Kidney (tissue), 14 donors: Measurements from ENCODE around the gene WDR73. TPM values are rescaled to one million over a fixed set of nuclear protein-coding genes. Genes with fewer than 3 reads are reported as not detected.

Source experiments
- DNase-seq, 5 donors: peaks; one replicate each; pipeline ENCODE4 v3.0.0-alpha.2; 2013 to 2020
- FAIRE-seq: peaks from 2 replicates; lab custom pipeline; 2012; peaks lifted over from hg19 to GRCh38; lab: Jason Lieb, UNC
- H3K27ac ChIP-seq, 2 donors: one replicate each; pipeline ENCODE4 v1.7.0; 2013; ENCODE audit warnings: low read depth in 2 of 2, low read length in 2 of 2, inconsistent platforms in 1 of 2
- H3K27me3 ChIP-seq: one replicate; pipeline ENCODE4 v1.7.1; 2013; ENCODE audit warnings: low read length, inconsistent platforms; ENCODE audit not compliant: control insufficient read depth, insufficient read depth
- H3K36me3 ChIP-seq, 3 donors: one replicate each; pipeline versions ENCODE4 v1.7.0 to v1.7.1; 2013; ENCODE audit warnings: low read length in 3 of 3, control low read depth in 1 of 3, inconsistent platforms in 1 of 3; ENCODE audit not compliant: insufficient read depth in 3 of 3, control insufficient read depth in 2 of 3
- H3K4me1 ChIP-seq, 3 donors: one replicate each; pipeline versions ENCODE4 v1.7.0 to v1.7.1; 2013; ENCODE audit warnings: low read length in 3 of 3, inconsistent platforms in 1 of 3, low read depth in 1 of 3; ENCODE audit not compliant: control insufficient read depth in 2 of 3, insufficient read depth in 2 of 3
- H3K4me3 ChIP-seq, 3 donors: one replicate each; pipeline versions ENCODE4 v1.7.0 to v1.8.1; 2013; ENCODE audit warnings: low read length in 3 of 3, control low read depth in 1 of 3, inconsistent platforms in 1 of 3
- H3K9ac ChIP-seq, 3 donors: one replicate each; pipeline versions ENCODE4 v1.7.0 to v1.7.1; 2013; ENCODE audit warnings: low read length in 3 of 3, control low read depth in 1 of 3, inconsistent platforms in 1 of 3
- H3K9me3 ChIP-seq, 3 donors: one replicate each; pipeline versions ENCODE4 v1.7.0 to v1.7.1; 2013; ENCODE audit warnings: low read length in 3 of 3, control low read depth in 1 of 3, inconsistent platforms in 1 of 3; ENCODE audit not compliant: control insufficient read depth in 2 of 3, insufficient read depth in 1 of 3
- CTCF ChIP-seq: IDR thresholded peaks from 3 replicates; pipeline ENCODE4 v1.5.1; 2012; ENCODE audit warnings: mild to moderate bottlenecking, moderate library complexity, borderline replicate concordance; ENCODE audit not compliant: insufficient read depth; ENCODE audit errors: extremely low read depth
- intact Hi-C: fragments of 100-400 bp; cut with DNase I; formaldehyde crosslinking; loops from one replicate; pipeline ENCODE4 v1.11.1; 2022
- polyA plus RNA-seq: library from polyadenylated mRNA; stranded (reverse); fragments of 350-450 nt; fragmentation: Illumina TruSeq; extraction: RNeasy Lipid Tissue Mini Kit (QIAGEN cat#74804); gene quantifications from one replicate; pipeline ENCODE4 v1.2.3, GENCODE V29; 2014; ENCODE audit warnings: low read depth, low replicate concordance; ENCODE audit not compliant: insufficient read depth
- total RNA-seq: library from RNA; stranded (reverse); fragmentation: NEBNext Ultra II Directional; extraction: Animal tissue kit (Norgen Biotek cat#: 25700); gene quantifications from one replicate; pipeline ENCODE4 v1.2.1, GENCODE V29; 2021
- donor health status: control.
- donor health status: control.
- donor health status: control.
- donor health status: control.
- donor health status: control.
- donor health status: DM: yes; HTN: yes; CAD: no.
- donor health status: Normal renal cell carcinoma (clear cell type).

WDR73 gene
- total and polyA plus RNA-seq, 2 donors from 2014 or later, result 26.2 to 39.2 TPM

- no peak overlapping the region for H3K4me3 ChIP-seq
- H3K9me3 ChIP-seq, result peaks cover 0 to 17% (median 0%) of the 10 kb centered on the region in 3 donors
- FAIRE-seq (no peak), DNase-seq (peak in 1 of 5 donors; percentile 22)
- no peak overlapping the region for H3K27ac ChIP-seq
- no peaks in the 10 kb centered on the region for H3K4me1 ChIP-seq
- intact Hi-C loops, result no loop called here
- H3K27me3 ChIP-seq, result no peaks in the 10 kb centered on the region
- TF ChIP-seq CTCF, result no peak
- no peak overlapping the region for H3K9ac ChIP-seq
- peaks cover 13 to 26% (median 17%) of the 10 kb centered on the region in 3 donors for H3K36me3 ChIP-seq
Measured at GRCh38 chr15:84621358-84621979, 32.6 kb downstream of the WDR73 start.

- Histone ChIP-seq H3K9ac (no peak overlapping the region), H3K27me3 (no peaks in the 10 kb centered on the region), H3K36me3 (peaks cover 13 to 26% (median 17%) of the 10 kb centered on the region in 3 donors), H3K27ac (no peak overlapping the region), H3K4me1 (no peaks in the 10 kb centered on the region), H3K4me3 (no peak overlapping the region), H3K9me3 (peaks cover 0 to 17% (median 0%) of the 10 kb centered on the region in 3 donors)
- no peak for FAIRE-seq
- intact Hi-C loops, result no loop called here
- DNase-seq, result peak in 1 of 5 donors; percentile 10
- TF ChIP-seq CTCF, result no peak
Measured at GRCh38 chr15:84620626-84621025, 33.5 kb downstream of the WDR73 start.

- H3K27me3 ChIP-seq, result no peaks in the 10 kb centered on the region
- peaks cover 0 to 8% (median 0%) of the 10 kb centered on the region in 3 donors for H3K9me3 ChIP-seq
- H3K4me3 ChIP-seq, result no peak overlapping the region
- peaks cover 3 to 8% (median 5%) of the 10 kb centered on the region in 3 donors for H3K36me3 ChIP-seq
- no peak overlapping the region for H3K27ac ChIP-seq
- peak in 1 of 5 donors; percentile 13 for DNase-seq
- TF ChIP-seq CTCF, result no peak
- intact Hi-C loops, result no loop called here
- no peaks in the 10 kb centered on the region for H3K4me1 ChIP-seq
- no peak for FAIRE-seq
- no peak overlapping the region for H3K9ac ChIP-seq
Measured at GRCh38 chr15:84616235-84616634, 37.8 kb downstream of the WDR73 start.

- Histone ChIP-seq H3K4me1 (peaks cover 0 to 12% (median 4%) of the 10 kb centered on the region in 3 donors), H3K9ac (no peak overlapping the region), H3K9me3 (no peaks in the 10 kb centered on the region), H3K36me3 (no peaks in the 10 kb centered on the region), H3K27ac (no peak overlapping the region), H3K27me3 (no peaks in the 10 kb centered on the region), H3K4me3 (no peak overlapping the region)
- FAIRE-seq, result no peak
- no peak for TF ChIP-seq CTCF
- intact Hi-C loops, result no loop called here
- no peak for DNase-seq
Measured at GRCh38 chr15:84611631-84612030, 42.5 kb downstream of the WDR73 start.
